ENCODE measurements around the gene CRIP3.
"Not testable (repeated sequence)": the region's sequence is repeated elsewhere in the genome, so short reads cannot be mapped to it uniquely, and the experiment has no call there.

CRIP3 gene

GRCh38 chr6:43306086-43306485, 2.5 kb downstream of the CRIP3 start:
- DNase-seq (ENCODE audit: low read depth), result no peak

- DNase-seq (ENCODE audit: low read depth), result no peak
Observed at GRCh38 chr6:43304882-43305281, 3.7 kb downstream of the CRIP3 start.

GRCh38 chr6:43304361-43304760, 4.3 kb downstream of the CRIP3 start:
- DNase-seq (ENCODE audit: low read depth), result no peak

- DNase-seq (ENCODE audit: low read depth), result no peak
Observed at GRCh38 chr6:43303751-43304331, 4.8 kb downstream of the CRIP3 start.

- not testable (repeated sequence) for DNase-seq (ENCODE audit: low read depth)
Observed at GRCh38 chr6:43303006-43303405, 5.6 kb downstream of the CRIP3 start.

GRCh38 chr6:43302126-43302525, 6.5 kb downstream of the CRIP3 start:
- DNase-seq (ENCODE audit: low read depth), result no peak

GRCh38 chr6:43301081-43301870, 7.3 kb downstream of the CRIP3 start:
- DNase-seq (ENCODE audit: low read depth), result no peak

GRCh38 chr6:43299338-43300293, 9.0 kb downstream of the CRIP3 start:
- no peak for DNase-seq (ENCODE audit: low read depth)

GRCh38 chr6:43298565-43299337, 9.9 kb downstream of the CRIP3 start:
- DNase-seq (ENCODE audit: low read depth), result no peak

GRCh38 chr6:43297644-43298564, 10.7 kb downstream of the CRIP3 start, which contains the start of gene SLC22A7:
Gene SLC22A7 (plus strand): TSS chr6:43298260. CDS start chr6:43298359, 99 bp downstream.
- no peak for DNase-seq (ENCODE audit: low read depth)

GRCh38 chr6:43296780-43297497, 11.7 kb downstream of the CRIP3 start:
- no peak for DNase-seq (ENCODE audit: low read depth)

GRCh38 chr6:43295456-43295855, 13.2 kb downstream of the CRIP3 start:
- no peak for DNase-seq (ENCODE audit: low read depth)

- no peak for DNase-seq (ENCODE audit: low read depth)
Observed at GRCh38 chr6:43294536-43294935, 14.1 kb downstream of the CRIP3 start.

- no peak for DNase-seq (ENCODE audit: low read depth)
Observed at GRCh38 chr6:43293698-43294097, 14.9 kb downstream of the CRIP3 start.

GRCh38 chr6:43292763-43293318, 15.8 kb downstream of the CRIP3 start:
- no peak for DNase-seq (ENCODE audit: low read depth)

- DNase-seq (ENCODE audit: low read depth), result no peak
Observed at GRCh38 chr6:43292341-43292740, 16.3 kb downstream of the CRIP3 start.

- no peak for DNase-seq (ENCODE audit: low read depth)
Observed at GRCh38 chr6:43291708-43292107, 16.9 kb downstream of the CRIP3 start.

- DNase-seq (ENCODE audit: low read depth), result no peak
Observed at GRCh38 chr6:43290905-43291355, 17.7 kb downstream of the CRIP3 start.

GRCh38 chr6:43290339-43290904, 18.2 kb downstream of the CRIP3 start:
- DNase-seq (ENCODE audit: low read depth), result no peak
